HG03378 (cell line): Measurements from ENCODE around the gene UNC93A.
"Not testable (repeated sequence)": the region's sequence is repeated elsewhere in the genome, so short reads cannot be mapped to it uniquely, and the experiment has no call there.

ENCODE experiments used
- ATAC-seq: cut with Tn5 transposase; IDR thresholded peaks from one replicate; pipeline ENCODE4 v1.9.1; 2021; ENCODE audit warnings: mild to moderate bottlenecking, moderate library complexity; ENCODE audit not compliant: unreplicated experiment

The UNC93A gene

DNA sequence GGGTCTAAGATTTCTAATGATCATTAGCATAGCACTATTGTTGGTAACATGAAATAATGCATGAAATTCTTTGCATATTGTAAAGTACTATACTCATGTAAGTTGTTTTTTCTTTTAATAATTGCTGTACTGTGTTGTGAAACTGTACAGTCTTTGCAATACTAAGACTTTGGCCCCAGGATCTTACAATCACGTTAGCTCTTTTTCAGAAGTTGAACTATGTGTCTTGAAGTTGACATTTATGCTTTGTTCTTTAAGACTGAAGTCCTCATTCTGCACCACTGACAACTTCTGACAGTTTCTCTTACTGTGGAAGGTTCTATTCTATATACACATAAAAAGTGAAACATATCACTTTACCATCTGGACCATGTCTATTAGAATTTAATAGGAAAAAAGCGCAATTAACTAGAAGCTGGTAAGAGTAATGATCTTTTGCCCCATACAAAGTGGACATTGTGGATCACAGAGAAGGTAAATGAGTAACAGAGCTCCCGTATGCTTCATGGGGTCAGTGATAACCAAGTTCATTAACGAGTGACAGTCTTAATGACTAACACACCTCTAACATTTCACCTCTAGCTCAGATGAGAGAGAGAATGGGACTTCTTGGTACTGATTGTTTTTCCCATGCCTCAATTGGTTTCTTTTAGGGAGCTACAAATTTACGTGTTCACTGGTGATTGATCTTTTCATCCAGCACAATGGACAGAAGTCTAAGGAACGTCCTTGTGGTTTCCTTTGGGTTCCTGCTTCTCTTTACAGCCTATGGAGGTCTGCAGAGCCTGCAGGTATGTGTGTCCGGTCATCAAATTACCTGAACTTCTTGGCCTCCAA is at the start of gene UNC93A:
Gene UNC93A (plus strand): TSS at position 530 of the 837 bp plus-strand sequence. CDS start 175 bp downstream, at position 705.
- ATAC-seq: no peak

DNA sequence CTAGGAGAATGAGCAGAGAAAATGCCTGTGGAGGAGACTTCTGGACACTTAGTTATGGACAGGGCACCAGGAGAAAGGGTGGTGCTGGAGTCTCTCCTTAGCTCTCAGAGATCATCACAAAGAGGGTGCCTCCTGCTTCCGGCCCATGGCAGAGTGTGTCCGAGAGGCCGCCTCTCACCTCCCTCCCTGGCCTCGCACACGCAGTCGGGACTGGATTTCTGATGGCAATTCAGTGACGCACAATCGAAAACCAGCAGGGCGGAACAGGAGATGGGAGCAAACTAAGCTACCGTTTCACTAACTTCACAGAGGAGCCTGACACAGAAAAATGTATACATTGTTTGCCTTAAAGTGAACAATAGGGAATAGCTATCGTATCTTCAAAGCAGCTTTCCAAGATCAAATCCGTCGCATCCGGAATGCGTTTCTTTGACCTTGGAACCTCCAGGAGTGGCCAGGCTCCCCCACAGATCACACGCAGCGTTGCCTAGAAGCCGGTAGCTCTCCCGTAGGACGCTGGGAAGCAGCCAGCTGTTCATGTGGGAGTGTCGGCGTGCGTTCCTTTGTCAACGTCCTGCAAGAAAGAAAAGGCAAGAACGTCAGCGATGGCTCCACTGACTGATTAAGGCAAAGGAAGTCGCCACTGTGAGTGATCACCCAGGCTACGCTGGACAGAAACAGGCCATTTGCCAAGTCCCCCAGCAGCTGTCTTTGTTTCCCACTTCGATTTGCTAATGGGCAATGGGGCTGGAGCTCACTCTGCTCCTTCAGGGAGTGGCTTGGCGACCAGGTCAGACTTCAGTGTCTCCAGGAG is 49.6 kb upstream of the UNC93A start:
- not testable (repeated sequence) for ATAC-seq

DNA sequence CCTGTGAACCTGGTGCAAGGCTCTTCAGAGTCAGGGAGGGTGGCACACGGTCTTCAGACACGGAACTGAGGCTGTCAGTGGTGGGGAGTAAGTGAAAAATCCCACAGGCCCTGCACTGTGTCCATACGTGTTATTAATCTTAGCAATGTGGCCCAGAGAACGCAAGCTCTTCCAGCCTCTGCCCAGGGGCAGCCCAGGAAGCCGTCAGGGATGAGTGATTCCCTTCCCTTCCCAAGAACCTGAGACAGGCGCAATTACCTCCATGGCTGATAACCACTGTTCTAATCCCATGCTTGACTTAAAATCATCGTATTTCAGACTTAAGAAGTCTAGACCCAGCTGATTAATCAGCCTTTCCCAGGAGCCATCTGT is 49.0 kb upstream of the UNC93A start:
- not testable (repeated sequence) for ATAC-seq

DNA sequence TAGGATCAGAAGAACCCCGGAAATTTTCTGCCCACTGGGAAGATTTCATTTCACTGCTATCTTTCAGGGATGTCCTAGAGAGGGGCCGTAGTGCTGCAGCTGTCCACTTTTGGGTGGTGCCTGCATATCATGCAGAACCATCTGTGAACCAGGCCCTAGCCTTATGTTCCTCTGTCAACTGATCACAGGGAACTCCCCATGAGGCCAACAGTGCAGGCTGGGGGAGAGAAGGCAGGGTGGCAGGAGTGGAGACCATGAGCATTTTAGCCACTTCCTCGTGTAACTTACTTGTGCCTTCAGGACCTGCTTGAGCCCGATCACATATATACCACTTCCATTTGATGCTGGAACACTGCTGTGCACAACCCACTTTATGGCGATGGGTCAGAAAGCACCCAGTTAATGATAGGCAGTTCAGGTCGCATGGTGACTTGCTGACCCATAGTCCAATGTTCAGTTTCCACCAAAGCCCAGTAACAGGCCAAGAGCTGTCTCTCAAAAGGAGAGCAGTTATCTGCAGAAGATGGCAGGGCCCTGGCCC is 48.5 kb upstream of the UNC93A start:
- not testable (repeated sequence) for ATAC-seq

DNA sequence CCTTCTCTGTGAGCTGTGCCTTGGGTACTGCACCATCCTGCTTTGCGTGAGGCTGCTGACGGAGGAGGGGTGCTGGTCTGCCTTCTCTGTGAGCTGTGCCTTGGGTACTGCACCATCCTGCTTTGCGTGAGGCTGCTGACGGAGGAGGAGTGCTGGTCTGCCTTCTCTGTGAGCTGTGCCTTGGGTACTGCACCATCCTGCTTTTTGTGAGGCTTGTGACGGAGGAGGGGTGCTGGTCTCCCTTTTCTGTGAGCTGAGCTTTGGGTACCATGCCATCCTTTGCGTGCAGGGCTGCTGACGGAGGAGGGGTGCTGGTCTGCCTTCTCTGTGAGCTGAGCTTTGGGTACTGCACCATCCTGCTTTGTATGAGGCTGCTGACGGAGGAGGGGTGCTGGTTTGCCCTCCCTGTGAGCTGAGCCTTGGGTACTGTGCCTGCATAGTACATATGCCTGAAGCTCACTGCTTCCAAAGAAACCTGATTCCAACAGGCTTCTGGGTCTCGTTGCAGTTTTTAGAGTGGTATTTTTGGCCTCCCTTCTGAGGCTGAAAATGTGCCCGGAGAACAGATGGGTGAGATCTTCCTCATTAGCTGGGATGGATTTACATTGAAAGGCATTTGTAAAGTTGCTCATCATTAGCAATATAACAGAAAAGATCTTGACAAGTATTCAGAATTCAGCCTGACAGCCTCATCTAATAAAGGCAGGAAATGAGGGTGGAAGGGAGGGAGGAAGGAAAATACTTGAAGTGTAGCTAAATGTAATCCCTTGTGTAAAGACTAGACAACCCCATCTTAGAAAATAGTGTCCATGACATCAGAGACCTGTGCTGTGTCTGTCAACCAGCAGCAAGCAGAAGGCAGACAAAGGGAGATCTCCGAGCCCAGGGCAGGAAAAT is 46.8 kb upstream of the UNC93A start:
- no peak for ATAC-seq

DNA sequence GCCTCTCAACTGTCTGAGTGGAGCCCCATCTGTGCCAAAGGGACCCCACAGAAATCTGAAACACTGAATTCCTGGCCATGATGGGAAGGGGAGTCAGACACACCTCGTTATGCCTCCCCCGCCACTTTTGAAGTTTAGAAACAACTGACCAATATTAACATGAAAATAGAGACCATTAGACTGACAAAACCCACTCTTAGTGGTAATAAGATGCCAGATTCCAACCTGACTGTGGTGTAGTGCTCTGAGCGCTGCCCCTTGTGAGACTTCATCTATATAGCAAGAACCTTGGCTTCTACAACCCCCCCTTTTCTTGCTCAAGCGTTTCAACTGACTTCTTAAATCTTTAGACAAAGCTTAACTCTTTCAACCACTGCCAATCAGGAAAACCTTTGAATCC is 46.1 kb upstream of the UNC93A start:
- no peak for ATAC-seq

DNA sequence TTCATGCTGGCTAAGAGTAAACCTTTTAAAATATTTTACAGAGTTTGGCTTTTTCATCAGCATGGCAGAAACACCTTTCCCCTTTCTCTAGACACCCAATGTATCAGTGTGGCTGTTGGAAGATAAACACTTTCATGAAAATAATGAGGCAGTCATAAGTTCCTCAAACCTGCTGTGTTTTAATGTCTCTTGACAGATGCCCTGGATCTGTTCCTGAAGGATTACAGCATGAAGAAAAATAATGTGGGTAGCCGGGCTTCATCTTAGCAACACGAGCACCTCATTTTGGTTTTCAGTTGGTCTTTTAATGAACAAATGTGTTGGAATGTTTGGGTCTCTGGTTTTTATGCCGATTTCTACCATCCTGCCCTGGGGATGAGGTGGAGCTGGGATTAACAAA is 45.5 kb upstream of the UNC93A start:
- ATAC-seq: no peak

DNA sequence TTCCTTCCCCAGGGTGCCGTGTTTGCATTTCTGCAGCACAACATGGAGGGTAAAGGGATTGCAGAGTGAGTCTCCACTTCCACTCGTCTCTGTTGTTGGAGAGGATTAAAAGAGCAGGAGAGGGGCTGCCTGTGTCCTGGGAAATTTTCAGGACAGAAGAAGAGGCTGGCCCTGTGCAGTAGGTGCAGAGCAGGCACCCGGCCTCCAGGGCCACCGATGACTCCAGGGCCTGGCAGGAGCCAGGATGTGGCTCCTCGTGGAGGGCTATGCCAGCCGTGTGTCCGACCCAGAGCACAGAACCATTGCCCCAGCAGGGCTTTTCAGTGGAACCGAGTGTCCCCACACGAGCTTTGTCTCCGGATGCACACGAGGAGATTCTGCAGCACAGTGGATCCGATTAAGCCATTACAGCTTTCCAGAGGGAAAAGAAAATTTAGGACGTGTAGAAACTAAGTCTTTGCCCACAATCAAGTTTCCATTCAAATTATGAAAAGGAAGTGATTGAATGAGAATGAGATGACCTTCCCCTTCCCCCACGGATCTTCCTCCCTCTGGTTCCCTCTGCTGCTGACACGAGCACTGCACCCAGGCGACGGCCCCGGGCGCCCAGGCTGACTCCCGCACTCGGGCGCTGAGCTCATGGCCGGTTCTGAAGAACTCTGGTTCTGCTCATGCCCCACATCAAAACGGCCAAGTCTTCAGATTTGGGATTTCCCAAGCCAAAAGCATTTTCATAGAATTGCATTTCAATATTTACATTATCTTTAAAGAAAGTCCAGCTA is 43.1 kb upstream of the UNC93A start:
- no peak for ATAC-seq

DNA sequence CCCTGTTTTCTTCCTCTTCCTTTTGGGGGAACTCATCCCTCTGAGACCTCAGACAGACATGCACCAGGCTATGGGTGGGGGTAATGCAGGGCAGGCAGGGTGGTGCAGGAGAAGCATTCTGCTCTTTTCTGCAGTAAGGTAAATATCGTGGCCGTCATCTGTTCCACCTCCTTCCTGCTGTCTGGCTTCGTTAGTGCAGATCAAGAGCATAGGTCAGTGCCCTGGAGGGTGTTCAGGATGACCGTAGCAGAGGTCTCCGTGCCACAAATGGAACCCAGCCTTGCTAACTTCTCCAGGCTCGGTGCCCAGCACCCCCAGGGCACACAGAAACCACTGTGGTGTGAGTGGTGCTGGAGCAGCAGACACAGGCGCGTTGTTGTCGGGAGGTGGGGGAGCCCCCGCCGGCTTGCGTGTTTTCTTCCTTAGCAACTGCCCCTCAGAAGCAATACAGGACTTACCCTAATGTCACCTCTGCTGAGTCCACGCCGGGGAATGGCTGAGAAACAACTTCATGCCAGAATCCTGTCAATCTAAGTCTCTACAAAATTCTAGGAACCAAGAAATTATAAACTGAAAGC is 42.1 kb upstream of the UNC93A start:
- ATAC-seq: not testable (repeated sequence)

DNA sequence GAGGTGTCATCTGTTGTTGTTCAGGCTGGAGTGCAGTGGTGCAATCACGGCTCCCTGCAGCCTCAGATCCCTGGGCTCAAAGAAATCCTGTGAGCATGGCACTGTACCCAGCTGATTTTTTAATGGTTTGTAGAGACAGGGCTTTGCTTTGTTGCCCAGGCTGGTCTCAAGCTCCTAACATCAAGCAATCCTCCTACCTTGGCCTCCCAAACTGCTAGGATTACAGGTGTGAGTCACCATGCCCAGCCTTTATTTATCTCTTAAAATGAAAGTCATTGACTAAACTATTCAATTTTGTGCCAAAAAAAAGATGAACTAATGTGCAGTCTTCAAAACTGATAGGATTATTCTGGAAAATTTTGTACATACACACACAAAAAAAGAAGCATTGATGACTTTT is 38.8 kb upstream of the UNC93A start:
- ATAC-seq: no peak

DNA sequence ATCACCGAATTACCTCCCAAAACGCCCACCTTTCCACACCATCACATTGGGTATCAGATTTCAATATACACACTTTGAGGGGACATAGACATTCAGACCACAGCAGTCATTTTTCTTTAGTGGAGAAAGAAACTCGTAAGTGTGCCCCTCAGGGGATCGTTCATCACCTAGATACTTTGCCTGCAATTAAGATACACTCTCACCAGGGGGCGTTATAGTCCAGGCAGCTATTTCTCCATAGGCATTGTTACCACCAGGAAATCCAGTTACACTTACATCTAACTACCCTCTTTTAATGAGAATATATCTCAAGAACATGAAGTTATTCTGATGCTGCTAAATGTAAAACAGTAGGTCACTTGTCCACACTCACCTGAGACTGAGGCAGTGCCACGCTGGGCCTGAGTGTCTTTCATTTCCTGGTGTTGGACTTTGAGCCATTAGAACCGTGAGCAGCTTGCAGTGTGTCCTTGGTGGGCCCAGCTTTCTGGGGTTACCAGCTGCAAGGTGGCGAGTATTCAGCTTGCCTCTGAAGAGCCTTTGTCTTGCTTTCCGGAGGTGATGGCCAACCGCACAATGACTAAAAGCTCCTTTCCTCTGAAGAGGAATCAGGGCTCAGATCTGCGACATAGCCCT is 35.1 kb upstream of the UNC93A start:
- no peak for ATAC-seq

DNA sequence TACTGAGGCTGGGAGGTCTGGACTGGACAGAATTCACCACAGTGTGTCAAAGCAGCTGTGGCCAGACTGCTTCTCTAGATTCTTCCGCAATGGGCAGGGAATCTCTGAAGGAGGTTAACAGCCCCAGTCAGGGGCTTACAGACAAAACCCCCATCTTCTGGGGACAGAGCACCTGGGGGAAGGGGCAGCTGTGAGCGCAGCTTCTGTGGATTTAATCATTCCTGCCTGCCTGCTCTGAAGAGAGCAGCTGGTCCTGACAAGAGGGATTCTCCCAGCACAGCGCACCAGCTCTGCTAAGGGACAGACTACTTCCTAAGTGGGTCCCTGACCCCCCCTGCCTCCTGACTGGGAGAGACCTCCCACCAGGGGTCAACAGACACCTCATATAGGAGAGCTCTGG is 32.5 kb upstream of the UNC93A start:
- ATAC-seq: no peak

DNA sequence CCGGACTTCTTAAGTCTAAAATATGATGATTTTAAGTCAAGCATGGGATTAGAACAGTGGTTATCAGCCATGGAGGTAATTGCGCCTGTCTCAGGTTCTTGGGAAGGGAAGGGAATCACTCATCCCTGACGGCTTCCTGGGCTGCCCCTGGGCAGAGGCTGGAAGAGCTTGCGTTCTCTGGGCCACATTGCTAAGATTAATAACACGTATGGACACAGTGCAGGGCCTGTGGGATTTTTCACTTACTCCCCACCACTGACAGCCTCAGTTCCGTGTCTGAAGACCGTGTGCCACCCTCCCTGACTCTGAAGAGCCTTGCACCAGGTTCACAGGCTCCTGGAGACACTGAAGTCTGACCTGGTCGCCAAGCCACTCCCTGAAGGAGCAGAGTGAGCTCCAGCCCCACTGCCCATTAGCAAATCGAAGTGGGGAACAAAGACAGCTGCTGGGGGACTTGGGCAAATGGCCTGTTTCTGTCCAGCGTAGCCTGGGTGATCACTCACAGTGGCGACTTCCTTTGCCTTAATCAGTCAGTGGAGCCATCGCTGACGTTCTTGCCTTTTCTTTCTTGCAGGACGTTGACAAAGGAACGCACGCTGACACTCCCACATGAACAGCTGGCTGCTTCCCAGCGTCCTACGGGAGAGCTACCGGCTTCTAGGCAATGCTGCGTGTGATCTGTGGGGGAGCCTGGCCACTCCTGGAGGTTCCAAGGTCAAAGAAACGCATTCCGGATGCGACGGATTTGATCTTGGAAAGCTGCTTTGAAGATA is 24.9 kb upstream of the UNC93A start:
- ATAC-seq: not testable (repeated sequence)

DNA sequence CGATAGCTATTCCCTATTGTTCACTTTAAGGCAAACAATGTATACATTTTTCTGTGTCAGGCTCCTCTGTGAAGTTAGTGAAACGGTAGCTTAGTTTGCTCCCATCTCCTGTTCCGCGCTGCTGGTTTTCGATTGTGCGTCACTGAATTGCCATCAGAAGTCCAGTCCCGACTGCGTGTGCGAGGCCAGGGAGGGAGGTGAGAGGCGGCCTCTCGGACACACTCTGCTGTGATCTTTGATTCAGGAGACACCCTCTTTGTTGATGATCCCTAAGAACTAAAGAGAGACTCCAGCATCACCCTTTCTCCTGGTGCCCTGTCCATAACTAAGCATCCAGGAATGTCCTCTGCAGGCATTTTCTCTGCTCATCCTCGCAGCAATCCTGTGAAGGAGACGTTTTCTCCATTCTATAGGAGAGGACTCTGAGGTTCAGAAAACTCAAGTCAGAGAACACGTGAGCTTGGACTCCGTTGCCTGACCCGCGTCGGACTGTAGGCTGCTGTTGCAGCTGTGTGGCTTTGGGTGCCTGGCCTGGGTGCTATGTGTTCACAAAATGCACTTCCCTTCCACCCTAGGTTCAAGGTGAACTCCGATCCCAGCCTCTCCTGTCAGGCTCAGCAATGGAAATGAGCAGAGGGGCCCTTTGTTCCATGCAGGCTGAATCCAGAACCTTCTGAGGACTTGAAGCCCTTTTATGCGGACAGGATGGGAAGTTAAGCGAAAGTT is 24.1 kb upstream of the UNC93A start:
- no peak for ATAC-seq

DNA sequence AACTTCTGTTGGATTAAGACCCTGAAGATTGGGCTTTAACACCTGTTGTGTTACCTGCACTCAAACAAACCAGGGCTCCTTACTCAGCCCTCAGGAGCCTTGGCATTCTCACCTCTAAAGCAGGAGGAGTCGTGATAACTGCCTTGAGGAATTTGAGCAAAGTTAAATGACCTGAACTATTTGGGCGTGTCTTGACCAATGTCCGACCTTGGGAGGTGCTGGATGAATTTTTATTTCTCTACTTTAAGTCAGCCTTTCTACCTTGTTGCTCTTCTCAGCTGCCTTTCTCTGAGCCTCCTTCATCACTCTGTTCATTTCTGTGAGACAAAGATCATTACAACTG is 23.6 kb upstream of the UNC93A start:
- not testable (repeated sequence) for ATAC-seq

DNA sequence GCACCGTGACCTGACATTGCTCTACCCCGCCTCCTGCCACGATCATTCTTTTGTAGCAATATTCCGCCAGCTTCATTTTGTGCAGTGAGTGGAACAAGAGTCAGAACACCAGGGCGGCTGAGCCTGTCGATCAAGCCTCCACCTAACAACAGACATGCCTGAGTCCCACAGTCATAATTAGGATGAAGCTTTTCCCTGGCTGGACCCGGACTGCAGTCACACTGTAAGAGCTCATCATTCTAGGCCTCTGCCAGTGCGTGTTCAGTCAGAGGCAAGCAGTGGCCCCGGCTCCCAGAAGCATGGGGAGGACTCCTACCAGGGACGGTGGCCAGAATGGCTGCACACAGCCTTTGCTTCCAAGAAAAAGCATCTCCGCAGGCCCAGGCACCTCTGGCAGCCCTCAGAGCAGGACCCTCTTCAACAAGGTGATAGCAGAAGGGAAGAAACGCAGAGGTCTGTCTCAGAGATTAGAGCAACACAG is 23.2 kb upstream of the UNC93A start:
- ATAC-seq: no peak

DNA sequence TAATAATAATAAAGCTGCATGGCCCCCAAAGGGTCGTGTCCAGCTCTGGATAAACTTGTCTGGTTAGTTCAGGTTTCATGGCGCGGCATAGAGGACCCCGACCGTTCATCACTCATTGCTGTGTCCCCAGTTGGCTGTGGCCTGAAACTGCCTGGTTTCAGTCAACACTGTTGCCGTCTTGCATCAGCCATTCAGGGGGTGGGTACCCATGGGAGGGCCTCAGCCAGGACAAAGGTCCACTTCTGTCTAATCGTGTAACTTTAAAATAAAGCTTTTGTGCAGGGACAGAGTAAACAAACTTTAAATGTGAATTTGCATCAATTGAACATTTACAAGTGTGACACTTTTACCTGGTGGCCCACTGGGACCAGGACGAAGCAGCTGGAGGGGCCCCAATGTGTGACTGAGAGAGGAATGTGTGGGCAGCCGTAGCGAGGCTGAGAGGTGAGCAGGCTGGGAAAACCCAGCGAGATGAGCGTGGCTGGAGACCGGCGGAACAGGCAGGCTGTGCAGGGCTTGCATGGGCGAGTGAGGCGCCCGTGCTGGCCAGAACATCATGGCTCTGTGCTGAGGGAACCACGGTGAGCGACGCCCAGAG is 22.3 kb upstream of the UNC93A start:
- ATAC-seq: no peak
